BLaER1 (cell line): ENCODE measurements around the gene LCN12.

Experiments
- H3K27ac ChIP-seq: shearing (Covaris generic); formaldehyde crosslinking; 2 replicates; pipeline ENCODE4 v1.8.1; 2022
- H3K27me3 ChIP-seq: shearing (Covaris generic); formaldehyde crosslinking; 2 replicates; pipeline ENCODE4 v1.8.1; 2022
- H3K36me3 ChIP-seq: shearing (Covaris generic); formaldehyde crosslinking; 2 replicates; pipeline ENCODE4 v1.8.1; 2022
- H3K4me1 ChIP-seq: shearing (Covaris generic); formaldehyde crosslinking; 2 replicates; pipeline ENCODE4 v1.8.1; 2022
- H3K4me2 ChIP-seq: shearing (Covaris generic); formaldehyde crosslinking; 2 replicates; pipeline ENCODE4 v1.8.1; 2022
- H3K4me3 ChIP-seq: shearing (Covaris generic); formaldehyde crosslinking; 2 replicates; pipeline ENCODE4 v1.8.1; 2022
- H3K9ac ChIP-seq: shearing (Covaris generic); formaldehyde crosslinking; 2 replicates; pipeline ENCODE4 v1.8.1; 2022
- H3K9me3 ChIP-seq: shearing (Covaris generic); formaldehyde crosslinking; 2 replicates; pipeline ENCODE4 v1.8.1; 2022
- H4K20me1 ChIP-seq: shearing (Covaris generic); formaldehyde crosslinking; 2 replicates; pipeline ENCODE4 v1.8.1; 2022
- Cebpa-rat ChIP-seq: shearing (Covaris generic); IDR thresholded peaks from 2 replicates; pipeline ENCODE4 v1.8.1; 2022

The LCN12 gene

DNA sequence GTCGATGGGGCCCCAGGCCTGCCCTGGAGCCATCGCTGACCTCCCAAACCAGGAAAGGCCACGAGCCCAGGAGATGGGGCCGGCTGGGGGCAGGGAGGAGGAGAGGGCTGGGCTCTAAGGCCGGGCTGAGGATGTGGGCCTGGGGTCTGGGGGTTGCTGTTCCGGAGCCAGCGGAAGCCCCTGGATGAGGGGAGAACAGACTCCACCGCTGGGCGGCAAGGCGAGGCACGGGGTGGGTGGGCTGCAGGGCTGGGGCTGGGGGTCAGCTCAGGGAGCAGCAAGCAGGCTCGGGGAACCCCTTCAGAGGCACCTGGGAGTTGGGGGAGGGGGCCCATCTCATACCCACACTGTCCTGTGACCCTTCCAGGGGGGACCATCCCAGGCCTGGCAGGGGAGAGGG lies 11.7 kb downstream of the LCN12 start:
- Histone ChIP-seq H3K27me3 (no peaks in the 10 kb centered on the region), H3K9ac (no peak overlapping the region), H4K20me1 (no peaks in the 10 kb centered on the region), H3K4me3 (no peak overlapping the region), H3K9me3 (no peaks in the 10 kb centered on the region), H3K36me3 (no peaks in the 10 kb centered on the region), H3K4me1 (peaks cover 26% of the 10 kb centered on the region), H3K27ac (no peak overlapping the region), H3K4me2 (no peak overlapping the region)
- no peak for TF ChIP-seq Cebpa-rat

DNA sequence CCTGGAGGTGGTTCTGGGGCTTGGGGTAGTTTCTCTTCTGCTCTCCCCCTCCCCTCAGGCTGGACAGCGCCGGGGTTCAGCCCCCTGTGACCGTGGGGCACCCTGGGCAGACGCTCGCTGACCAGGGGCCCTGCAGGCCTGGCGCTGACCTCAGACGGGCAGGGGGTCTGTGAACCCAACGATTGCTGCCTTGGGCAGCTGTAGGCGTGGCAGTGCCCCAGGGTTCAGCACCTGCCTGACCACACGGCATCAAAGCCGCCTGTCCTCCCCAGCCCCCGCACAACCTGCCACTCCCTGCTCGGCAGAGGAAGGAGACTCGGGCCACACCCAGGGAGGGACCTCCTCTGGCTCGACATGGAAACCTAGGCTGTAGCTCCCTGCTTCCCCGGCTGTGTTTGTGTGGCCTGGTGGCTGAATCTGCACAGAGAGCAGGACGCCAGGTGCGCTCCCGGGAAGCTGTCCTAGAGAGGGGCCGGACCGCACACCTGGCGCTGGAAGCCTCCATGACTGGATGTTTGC lies 12.2 kb downstream of the LCN12 start:
- no peaks in the 10 kb centered on the region for H3K27me3 ChIP-seq
- no peak overlapping the region for H3K4me3 ChIP-seq
- no peak overlapping the region for H3K9ac ChIP-seq
- no peak for TF ChIP-seq Cebpa-rat
- no peak overlapping the region for H3K27ac ChIP-seq
- no peak overlapping the region for H3K4me2 ChIP-seq
- H3K4me1 ChIP-seq = peaks cover 26% of the 10 kb centered on the region
- H3K9me3 ChIP-seq = no peaks in the 10 kb centered on the region
- no peaks in the 10 kb centered on the region for H4K20me1 ChIP-seq
- no peaks in the 10 kb centered on the region for H3K36me3 ChIP-seq

DNA sequence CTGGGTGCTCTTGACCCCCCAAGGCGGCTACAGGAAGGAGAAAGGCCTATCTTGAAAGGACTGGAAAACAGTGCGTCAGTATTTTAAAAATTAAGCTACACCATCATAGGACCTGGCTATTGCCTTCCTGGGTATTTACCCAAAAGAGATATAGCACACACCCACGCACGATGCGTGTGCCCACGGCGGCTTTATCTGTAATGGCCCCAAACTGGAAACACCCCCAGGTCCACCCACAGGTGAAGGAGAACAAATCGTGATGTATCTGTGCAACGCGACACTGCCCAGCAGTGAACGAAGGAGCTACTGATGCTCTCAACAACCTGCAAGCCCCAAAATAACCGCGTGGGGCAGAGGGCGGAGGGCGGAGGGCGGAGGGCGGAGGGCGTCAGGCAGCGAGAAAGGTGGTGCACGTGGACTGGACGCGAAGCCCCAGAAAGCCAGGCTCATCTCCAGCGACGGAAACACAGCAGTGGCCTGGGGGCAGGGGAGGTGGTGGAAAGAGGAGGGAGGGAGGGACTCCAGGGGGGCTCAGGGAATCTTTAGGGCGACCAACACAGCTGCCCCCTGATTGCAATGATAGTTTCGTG lies 12.9 kb downstream of the LCN12 start:
- no peaks in the 10 kb centered on the region for H3K27me3 ChIP-seq

DNA sequence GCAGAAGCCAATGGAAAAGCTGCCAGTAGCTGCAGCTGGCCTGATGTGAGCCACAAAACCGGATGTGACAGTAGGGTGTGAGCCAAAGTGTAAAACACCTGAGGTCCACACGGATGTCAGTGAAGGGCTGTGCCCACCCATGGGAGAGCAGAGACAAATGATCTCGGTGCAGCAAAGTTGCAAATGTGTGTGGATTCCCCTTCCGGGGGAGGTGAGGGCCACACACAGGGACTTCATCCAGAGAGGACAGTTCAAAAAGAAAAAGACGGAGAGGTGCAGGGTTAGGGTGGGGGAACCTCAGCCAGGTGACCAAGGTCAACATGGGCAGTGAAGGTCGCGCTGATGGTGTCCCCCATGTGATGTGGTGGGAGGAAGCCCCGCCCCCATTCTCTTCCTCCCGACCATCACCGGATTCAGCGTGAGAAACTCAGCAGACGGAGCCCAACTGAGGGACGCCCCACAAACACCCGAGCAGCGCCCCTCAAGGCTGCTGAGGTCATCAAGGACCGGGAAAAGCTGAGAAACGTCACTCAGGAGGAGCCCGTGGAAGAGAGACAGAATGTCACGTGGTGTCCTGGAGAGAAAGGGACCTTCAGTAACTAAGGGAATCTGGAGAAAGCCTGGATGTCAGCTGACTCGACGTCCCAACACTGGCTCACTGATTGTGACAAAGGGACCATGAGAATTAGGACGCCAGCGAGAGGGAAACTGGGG lies 13.9 kb downstream of the LCN12 start:
- no peaks in the 10 kb centered on the region for H3K27me3 ChIP-seq
- TF ChIP-seq Cebpa-rat = no peak
- H3K9me3 ChIP-seq = no peaks in the 10 kb centered on the region
- peaks cover 26% of the 10 kb centered on the region for H3K4me1 ChIP-seq
- H4K20me1 ChIP-seq = no peaks in the 10 kb centered on the region
- no peak overlapping the region for H3K4me3 ChIP-seq
- H3K9ac ChIP-seq = 0 out of 2 replicates have a peak overlapping the region, but pooled peaks have one; percentile 24
- peak overlapping the region; percentile 71 for H3K4me2 ChIP-seq
- H3K27ac ChIP-seq = no peak overlapping the region
- no peaks in the 10 kb centered on the region for H3K36me3 ChIP-seq

More for the DNA sequence above, 12.9 kb downstream of the LCN12 start:
- H3K27ac ChIP-seq = no peak overlapping the region
- H3K9ac ChIP-seq = no peak overlapping the region
- no peak overlapping the region for H3K4me2 ChIP-seq
- H4K20me1 ChIP-seq = no peaks in the 10 kb centered on the region
- TF ChIP-seq Cebpa-rat = no peak
- no peaks in the 10 kb centered on the region for H3K36me3 ChIP-seq
- no peaks in the 10 kb centered on the region for H3K9me3 ChIP-seq
- H3K4me3 ChIP-seq = no peak overlapping the region
- peaks cover 21% of the 10 kb centered on the region for H3K4me1 ChIP-seq

DNA sequence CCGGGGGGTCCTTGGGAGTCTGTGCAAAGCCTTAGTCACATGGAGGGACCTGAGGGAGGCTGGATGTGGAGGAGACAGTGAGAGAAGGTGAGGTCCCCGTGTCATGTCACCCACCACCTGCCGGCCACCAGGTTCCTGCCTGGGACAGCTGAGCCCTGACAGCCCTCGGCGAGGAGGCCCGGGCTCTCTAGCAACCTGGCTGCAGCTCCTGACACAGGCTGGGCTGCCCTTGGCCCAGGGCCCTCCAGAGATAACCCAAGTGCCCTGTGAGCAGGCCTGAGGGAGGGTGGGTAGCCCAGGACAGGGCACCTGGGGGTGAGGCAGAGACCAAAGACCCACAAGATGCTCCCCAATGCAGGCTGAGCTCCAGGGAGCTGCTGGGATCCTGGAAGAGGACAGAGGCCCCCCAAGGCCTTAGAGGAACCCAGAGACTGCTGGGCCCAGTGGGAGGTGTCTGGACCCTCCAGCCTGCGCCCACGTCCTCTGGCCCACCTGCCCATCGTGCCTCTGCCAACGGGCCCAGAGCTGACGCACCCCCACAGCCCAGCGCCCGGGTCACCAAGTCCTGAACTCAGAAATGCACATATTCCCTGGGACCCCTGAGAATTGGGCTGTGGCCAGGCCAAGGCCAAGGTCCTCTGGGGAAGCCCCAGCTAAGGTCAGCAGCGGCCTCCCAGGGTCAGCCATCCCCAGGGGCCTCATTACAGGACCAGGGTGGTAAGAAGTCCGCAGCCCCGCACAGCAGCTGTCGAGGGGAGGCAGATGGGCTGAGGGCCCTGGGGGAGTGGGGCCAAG lies 16.5 kb downstream of the LCN12 start:
- no peak overlapping the region for H3K4me2 ChIP-seq
- H3K9me3 ChIP-seq = no peaks in the 10 kb centered on the region
- H3K27me3 ChIP-seq = no peaks in the 10 kb centered on the region
- H3K9ac ChIP-seq = no peak overlapping the region
- TF ChIP-seq Cebpa-rat = no peak
- no peak overlapping the region for H3K27ac ChIP-seq
- H3K4me3 ChIP-seq = no peak overlapping the region
- no peaks in the 10 kb centered on the region for H4K20me1 ChIP-seq
- peaks cover 35% of the 10 kb centered on the region for H3K4me1 ChIP-seq
- H3K36me3 ChIP-seq = no peaks in the 10 kb centered on the region

DNA sequence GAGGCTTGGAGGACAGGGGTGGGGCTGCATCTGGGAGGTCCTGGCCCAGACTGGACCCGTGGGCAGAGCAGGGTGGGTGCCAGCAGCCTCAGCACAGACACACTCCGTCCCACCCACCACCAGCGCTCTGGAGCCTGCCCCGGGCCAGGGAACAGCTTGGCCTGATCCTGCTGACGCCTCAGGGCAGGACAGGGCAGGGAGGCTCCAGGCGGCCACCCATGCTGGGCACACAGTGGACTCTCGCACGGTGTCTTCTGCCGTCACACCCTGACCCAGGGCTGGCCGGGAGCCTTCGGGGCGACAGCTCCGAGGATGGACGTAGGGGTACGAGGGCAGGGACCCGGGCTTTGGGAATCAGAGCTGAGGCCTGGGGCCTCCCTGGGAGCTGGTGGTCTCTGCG lies 17.1 kb downstream of the LCN12 start:
- Histone ChIP-seq H4K20me1 (no peaks in the 10 kb centered on the region), H3K9ac (no peak overlapping the region), H3K9me3 (no peaks in the 10 kb centered on the region), H3K4me2 (no peak overlapping the region), H3K4me1 (peaks cover 35% of the 10 kb centered on the region), H3K36me3 (no peaks in the 10 kb centered on the region), H3K27ac (peak overlapping the region; percentile 26; the same call in 1 of the 2 replicates), H3K4me3 (no peak overlapping the region), H3K27me3 (no peaks in the 10 kb centered on the region)
- TF ChIP-seq Cebpa-rat = no peak

DNA sequence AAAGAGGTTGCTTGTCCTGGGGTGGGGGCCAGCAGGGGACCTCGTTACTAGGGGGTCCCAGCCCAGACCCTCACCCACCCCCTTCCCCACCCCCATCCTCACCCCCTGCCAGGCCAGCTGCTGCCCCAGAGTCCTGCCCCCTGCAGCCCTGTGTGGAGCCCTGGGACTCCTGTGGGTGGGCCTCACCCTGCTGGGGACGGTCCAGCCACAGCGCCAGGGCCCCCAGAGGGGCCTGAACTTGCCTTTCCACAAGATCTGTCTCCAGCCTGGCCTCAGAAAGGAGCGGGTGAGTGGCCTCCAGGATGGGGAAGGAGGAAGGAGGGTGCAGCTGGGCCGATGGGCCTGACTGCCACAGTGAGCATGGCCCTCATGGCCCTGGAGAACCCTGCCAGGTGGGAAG lies 17.7 kb downstream of the LCN12 start:
- Histone ChIP-seq H3K4me3 (no peak overlapping the region), H3K27me3 (no peaks in the 10 kb centered on the region), H3K27ac (no peak overlapping the region), H4K20me1 (no peaks in the 10 kb centered on the region), H3K36me3 (no peaks in the 10 kb centered on the region), H3K4me2 (peak overlapping the region; percentile 62), H3K9ac (no peak overlapping the region), H3K9me3 (no peaks in the 10 kb centered on the region), H3K4me1 (peaks cover 40% of the 10 kb centered on the region)
- TF ChIP-seq Cebpa-rat = no peak

DNA sequence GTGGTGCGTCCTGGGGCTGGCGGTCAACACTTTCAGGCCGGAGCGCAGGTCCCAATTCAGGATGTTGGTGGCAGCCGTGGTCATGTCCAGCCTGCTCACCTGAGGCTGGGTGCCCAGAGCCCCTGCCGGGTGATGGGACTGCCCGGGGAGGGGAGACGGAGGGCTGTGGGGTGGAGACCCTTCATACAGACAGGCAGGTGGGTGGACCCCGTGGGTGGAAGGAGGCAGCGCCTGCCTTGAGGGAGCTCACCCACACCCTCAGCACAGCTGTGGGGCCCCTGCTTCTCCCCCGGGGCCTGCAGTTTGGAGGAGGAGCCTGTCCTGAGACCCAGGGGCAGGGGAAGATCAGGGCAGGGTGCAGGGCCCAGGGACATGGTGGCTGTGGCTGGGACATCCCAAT lies 18.3 kb downstream of the LCN12 start:
- Histone ChIP-seq H3K9ac (no peak overlapping the region), H3K4me3 (no peak overlapping the region), H3K27ac (0 out of 2 replicates have a peak overlapping the region, but pooled peaks have one; percentile 30), H3K36me3 (no peaks in the 10 kb centered on the region), H3K27me3 (no peaks in the 10 kb centered on the region), H3K9me3 (no peaks in the 10 kb centered on the region), H4K20me1 (no peaks in the 10 kb centered on the region), H3K4me1 (peaks cover 46% of the 10 kb centered on the region), H3K4me2 (peak overlapping the region; percentile 62)
- TF ChIP-seq Cebpa-rat = no peak

DNA sequence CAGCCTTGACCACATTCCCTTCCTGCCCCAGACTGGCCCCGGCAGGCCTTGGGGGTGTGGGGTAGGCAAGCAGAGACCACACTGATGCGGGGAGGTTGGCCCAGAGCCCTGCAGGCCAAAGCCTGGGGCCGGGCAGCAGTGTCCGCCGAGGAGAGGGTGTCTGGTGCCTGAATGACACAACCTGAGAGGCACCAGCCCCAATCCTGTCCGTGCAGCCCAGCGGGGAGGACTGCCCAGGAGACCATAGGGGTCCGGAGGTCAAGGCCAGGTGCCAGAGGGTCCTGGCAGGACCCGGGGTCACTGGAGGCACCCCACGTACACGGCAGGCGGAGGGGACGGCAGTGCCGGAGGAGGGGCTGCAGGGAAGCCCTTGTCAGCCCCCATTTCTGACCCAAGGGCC lies 19.7 kb downstream of the LCN12 start:
- Histone ChIP-seq H3K4me1 (peaks cover 46% of the 10 kb centered on the region), H3K27ac (no peak overlapping the region), H3K4me3 (no peak overlapping the region), H3K27me3 (no peaks in the 10 kb centered on the region), H3K9me3 (no peaks in the 10 kb centered on the region), H3K9ac (no peak overlapping the region), H3K36me3 (no peaks in the 10 kb centered on the region), H4K20me1 (no peaks in the 10 kb centered on the region), H3K4me2 (no peak overlapping the region)
- TF ChIP-seq Cebpa-rat = no peak

DNA sequence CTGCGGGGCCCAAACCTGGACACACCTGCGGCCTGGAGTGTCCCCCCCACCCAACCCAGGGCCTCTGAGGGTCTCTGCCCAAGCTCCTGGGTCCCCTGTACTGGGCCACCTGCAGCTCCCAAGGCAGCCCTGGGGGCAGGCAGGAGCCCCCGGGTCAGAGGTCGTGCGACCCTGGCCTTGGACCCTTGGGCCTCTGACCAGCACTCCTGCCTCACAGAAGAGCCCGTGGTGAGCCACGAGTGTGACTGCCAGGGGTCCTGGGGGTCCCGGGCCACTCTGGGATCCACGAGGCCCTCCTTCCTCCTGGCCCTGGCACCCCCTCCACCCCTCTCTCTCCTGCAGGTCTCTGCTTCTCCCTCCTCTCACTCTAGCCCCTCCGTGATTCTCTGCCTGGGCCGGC lies 20.3 kb downstream of the LCN12 start:
- no peak overlapping the region for H3K27ac ChIP-seq
- no peaks in the 10 kb centered on the region for H4K20me1 ChIP-seq
- H3K9me3 ChIP-seq = no peaks in the 10 kb centered on the region
- H3K9ac ChIP-seq = no peak overlapping the region
- H3K27me3 ChIP-seq = no peaks in the 10 kb centered on the region
- no peak overlapping the region for H3K4me3 ChIP-seq
- TF ChIP-seq Cebpa-rat = no peak
- peaks cover 50% of the 10 kb centered on the region for H3K4me1 ChIP-seq
- no peak overlapping the region for H3K4me2 ChIP-seq
- H3K36me3 ChIP-seq = no peaks in the 10 kb centered on the region
